ENCODE measurements around the gene KDM5A. TPM values are rescaled to one million over a fixed set of nuclear protein-coding genes. Genes with fewer than 3 reads are reported as not detected.

KDM5A gene
- total and polyA plus RNA-seq, 2 donors from 2014 or later = 4.5 to 76.6 TPM

- H3K27me3 ChIP-seq (ENCODE audit: control insufficient read depth, insufficient read depth, low read length) = no peaks in the 10 kb centered on the region
- TF ChIP-seq, protein P1, sequence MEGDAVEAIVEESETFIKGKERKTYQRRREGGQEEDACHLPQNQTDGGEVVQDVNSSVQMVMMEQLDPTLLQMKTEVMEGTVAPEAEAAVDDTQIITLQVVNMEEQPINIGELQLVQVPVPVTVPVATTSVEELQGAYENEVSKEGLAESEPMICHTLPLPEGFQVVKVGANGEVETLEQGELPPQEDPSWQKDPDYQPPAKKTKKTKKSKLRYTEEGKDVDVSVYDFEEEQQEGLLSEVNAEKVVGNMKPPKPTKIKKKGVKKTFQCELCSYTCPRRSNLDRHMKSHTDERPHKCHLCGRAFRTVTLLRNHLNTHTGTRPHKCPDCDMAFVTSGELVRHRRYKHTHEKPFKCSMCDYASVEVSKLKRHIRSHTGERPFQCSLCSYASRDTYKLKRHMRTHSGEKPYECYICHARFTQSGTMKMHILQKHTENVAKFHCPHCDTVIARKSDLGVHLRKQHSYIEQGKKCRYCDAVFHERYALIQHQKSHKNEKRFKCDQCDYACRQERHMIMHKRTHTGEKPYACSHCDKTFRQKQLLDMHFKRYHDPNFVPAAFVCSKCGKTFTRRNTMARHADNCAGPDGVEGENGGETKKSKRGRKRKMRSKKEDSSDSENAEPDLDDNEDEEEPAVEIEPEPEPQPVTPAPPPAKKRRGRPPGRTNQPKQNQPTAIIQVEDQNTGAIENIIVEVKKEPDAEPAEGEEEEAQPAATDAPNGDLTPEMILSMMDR (IDR thresholded peaks at IDR 0.05; ENCODE audit: borderline replicate concordance, extremely low read depth, insufficient read depth) = no peak
- peaks cover 0 to 6% (median 0%) of the 10 kb centered on the region in 3 donors for H3K4me1 ChIP-seq (ENCODE audit: control insufficient read depth in 2 of 3, insufficient read depth in 2 of 3, low read depth in 1 of 3, low read length in 3 of 3)
- DNase-seq (peak in 1 of 5 donors; percentile 26), FAIRE-seq (no peak)
- H3K9ac ChIP-seq (ENCODE audit: low read length in 3 of 3) = peak overlapping the region in 2 of 3 donors; percentile 5 to 43
- H3K27ac ChIP-seq (ENCODE audit: low read depth in 2 of 2, low read length in 2 of 2) = peak overlapping the region; percentile 35 to 59
- intact Hi-C loops (cut with DNase I) = no loop called here
- H3K9me3 ChIP-seq (ENCODE audit: control insufficient read depth in 2 of 3, insufficient read depth in 1 of 3, low read length in 3 of 3) = no peaks in the 10 kb centered on the region
- peak overlapping the region; percentile 53 to 73 (median 71) for H3K4me3 ChIP-seq (ENCODE audit: low read length in 3 of 3)
- no peaks in the 10 kb centered on the region for H3K36me3 ChIP-seq (ENCODE audit: control insufficient read depth in 2 of 3, insufficient read depth in 3 of 3, low read length in 3 of 3)
These were observed 127.0 kb downstream of the KDM5A start for GRCh38 chr12:262113-262512.

DNA sequence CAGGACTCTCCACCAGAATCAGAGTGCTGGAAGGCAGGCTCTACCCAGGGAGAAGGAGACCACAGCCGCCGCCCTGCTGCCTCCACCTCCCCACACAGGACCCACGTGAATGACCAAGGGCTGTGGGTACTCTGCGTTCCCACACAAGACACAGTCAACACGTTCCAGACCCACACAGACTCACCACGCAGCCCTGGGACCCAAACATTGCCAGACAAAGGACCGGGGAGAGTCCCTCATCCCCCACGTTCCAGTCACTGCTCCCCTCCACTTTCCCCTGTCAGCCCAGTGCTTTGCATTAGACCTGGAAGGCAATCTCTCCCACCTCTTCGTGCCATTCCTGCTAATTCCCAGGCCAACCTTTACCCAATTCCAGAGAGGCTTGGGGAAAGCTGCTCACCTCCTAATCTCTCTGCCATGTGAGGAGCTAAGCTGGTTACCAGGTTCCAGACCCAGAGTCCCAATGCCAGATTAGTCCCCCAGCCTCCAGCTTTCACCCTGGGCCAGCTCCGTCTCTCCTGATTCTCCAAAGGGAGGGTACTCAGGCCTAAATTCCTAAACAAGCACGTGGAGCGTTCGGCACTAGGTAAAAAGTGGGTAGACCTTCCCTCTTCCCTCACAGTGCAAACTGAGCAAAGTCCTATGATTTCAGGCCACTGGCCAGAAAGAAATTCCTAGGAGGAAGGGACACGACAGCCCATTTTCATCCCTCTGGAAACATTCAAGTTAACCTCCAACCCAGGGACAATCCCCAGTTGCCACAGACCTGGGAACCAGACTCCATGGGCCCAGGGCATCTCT lies 131.4 kb downstream of the KDM5A start:
- intact Hi-C loops (cut with DNase I) = no loop called here
- TF ChIP-seq, protein P1 (IDR thresholded peaks at IDR 0.05; ENCODE audit: borderline replicate concordance, extremely low read depth, insufficient read depth) = no peak
- FAIRE-seq (no peak), DNase-seq (no peak)
- Histone ChIP-seq H3K4me1 (ENCODE audit: control insufficient read depth in 2 of 3, insufficient read depth in 2 of 3, low read depth in 1 of 3, low read length in 3 of 3) (peaks cover 2 to 12% (median 7%) of the 10 kb centered on the region in 3 donors), H3K36me3 (ENCODE audit: control insufficient read depth in 2 of 3, insufficient read depth in 3 of 3, low read length in 3 of 3) (peaks cover 0 to 7% (median 2%) of the 10 kb centered on the region in 3 donors), H3K9ac (ENCODE audit: low read length in 3 of 3) (peak overlapping the region in 1 of 3 donors; percentile 63), H3K27me3 (ENCODE audit: control insufficient read depth, insufficient read depth, low read length) (no peaks in the 10 kb centered on the region), H3K9me3 (ENCODE audit: control insufficient read depth in 2 of 3, insufficient read depth in 1 of 3, low read length in 3 of 3) (no peaks in the 10 kb centered on the region), H3K4me3 (ENCODE audit: low read length in 3 of 3) (peak overlapping the region in 2 of 3 donors; percentile 48 to 61), H3K27ac (ENCODE audit: low read depth in 2 of 2, low read length in 2 of 2) (peak overlapping the region; percentile 65 to 81)

GRCh38 chr12:256958-257357 lies 132.2 kb downstream of the KDM5A start:
- no peaks in the 10 kb centered on the region for H3K27me3 ChIP-seq (ENCODE audit: control insufficient read depth, insufficient read depth, low read length)
- peak overlapping the region in 2 of 3 donors; percentile 21 to 61 for H3K4me3 ChIP-seq (ENCODE audit: low read length in 3 of 3)
- intact Hi-C loops (cut with DNase I) = no loop called here
- TF ChIP-seq, protein P1 (IDR thresholded peaks at IDR 0.05; ENCODE audit: borderline replicate concordance, extremely low read depth, insufficient read depth) = no peak
- H3K9ac ChIP-seq (ENCODE audit: low read length in 3 of 3) = peak overlapping the region in 1 of 3 donors; percentile 63
- H3K27ac ChIP-seq (ENCODE audit: low read depth in 2 of 2, low read length in 2 of 2) = peak overlapping the region; percentile 43 to 81
- peak in 1 of 5 donors; percentile 36 for DNase-seq
- FAIRE-seq = no peak
- no peaks in the 10 kb centered on the region for H3K9me3 ChIP-seq (ENCODE audit: control insufficient read depth in 2 of 3, insufficient read depth in 1 of 3, low read length in 3 of 3)
- H3K4me1 ChIP-seq (ENCODE audit: control insufficient read depth in 2 of 3, insufficient read depth in 2 of 3, low read depth in 1 of 3, low read length in 3 of 3) = peaks cover 6 to 13% (median 12%) of the 10 kb centered on the region in 3 donors
- peaks cover 0 to 7% (median 2%) of the 10 kb centered on the region in 3 donors for H3K36me3 ChIP-seq (ENCODE audit: control insufficient read depth in 2 of 3, insufficient read depth in 3 of 3, low read length in 3 of 3)

Data from kidney (tissue), 14 donors.